LHCN-M2 (cell line): ENCODE results near the gene ALKAL2. TPM values are rescaled to one million over a fixed set of nuclear protein-coding genes. Genes with fewer than 3 reads are reported as not detected.

ENCODE experiments used
- DNase-seq: peaks from one replicate; pipeline ENCODE4 v3.0.0-alpha.2; 2012; ENCODE audit warnings: low read depth
- total RNA-seq: library from RNA; depleted of rRNA; stranded (reverse); fragments of >200 nt; gene quantifications from 2 replicates; pipeline ENCODE4 v1.2.3, GENCODE V29; 2014

Gene ALKAL2
- total RNA-seq, 1 experiment from 2014 or later = not detected

GRCh38 chr2:290090-290722 lies 2.3 kb upstream of the ALKAL2 start:
- peak; percentile 54 for DNase-seq

DNA sequence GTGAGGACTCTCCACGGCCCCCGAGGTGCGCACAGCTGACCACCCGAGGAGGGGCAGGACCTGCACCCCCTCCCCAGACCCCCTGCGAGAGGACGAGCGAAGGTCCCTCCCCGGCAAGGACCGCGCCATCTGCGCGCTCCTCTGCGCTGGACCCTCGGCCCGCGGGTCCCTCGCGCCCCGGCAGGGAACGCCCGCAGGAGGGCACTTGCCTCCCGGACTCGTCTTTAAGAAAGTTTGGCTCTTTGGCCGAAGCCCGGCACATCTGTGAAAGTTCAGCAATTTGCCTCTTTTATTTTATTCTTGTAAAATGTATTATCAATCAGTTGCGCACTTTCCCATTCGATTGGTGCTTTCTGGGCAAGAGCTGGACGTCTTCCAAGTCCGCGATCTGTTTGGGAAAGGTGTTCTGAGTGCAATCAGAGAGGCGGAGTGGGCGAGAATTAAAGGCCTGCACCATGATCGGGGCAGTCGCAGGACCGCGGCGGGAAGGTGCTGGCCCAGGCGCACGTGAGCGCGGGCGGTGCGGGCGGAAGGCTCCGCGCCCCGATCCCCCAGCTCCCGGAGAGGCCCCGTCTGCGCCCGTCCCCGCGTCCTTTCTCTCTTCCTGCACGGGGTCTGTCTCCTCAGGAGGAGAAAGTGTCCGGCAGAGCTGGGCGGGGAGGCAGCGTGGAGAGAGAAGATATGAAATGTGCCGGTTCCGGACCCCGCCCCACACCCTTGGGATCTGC lies 1.6 kb upstream of the ALKAL2 start:
- peak; percentile 7 for DNase-seq

DNA sequence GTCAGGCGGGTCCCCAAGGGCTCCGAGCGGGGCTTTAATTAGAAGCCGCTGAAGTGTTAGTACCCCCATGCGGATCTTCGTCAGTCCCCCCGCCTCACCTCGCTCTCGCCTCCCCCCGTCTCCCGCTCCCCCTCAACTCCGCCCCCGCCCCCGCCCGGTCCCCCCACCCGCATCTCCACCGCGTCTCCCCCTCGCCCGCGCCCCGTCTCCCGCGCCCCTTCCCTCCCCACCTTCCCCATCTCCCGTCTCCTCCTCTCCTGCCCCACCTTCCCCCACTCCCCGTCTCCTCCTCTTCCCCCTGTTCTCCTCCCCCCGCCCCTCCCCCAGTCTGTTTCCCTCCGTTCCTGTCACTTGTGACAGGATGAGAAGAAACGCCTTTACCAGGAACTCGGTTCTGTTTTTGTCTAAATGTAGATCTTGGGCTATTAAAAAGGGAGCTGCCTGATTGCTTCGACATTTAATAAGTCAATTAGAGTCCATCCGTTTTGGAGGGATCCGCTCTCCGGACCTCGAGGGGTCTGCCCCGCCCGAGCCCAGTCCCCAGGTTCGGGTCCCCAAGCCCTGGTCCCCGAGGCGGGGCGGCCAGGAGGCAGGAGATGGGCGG lies 969 bp upstream of the ALKAL2 start:
- no peak for DNase-seq

DNA sequence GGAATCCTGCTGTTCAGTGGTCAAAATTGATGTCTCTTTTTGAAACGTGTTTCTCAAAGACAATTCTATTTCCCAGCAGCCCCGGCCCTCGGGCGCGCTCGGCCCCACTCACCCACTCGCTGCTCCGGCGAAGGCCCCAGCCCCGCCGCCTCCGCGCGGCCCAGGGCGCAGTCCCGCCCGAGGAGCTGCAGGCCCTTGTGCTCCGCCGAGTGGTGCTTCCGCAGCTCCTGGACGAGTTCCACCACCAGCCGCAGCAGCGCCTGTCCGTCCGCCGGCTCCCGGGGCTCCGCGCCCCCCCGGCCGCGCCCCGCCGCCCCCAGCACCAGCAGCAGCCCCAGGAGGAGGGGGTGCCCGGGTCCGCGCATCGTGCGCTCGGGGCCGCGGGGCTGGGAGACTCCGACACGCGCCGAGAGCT lies 413 bp downstream of the ALKAL2 start:
- no peak for DNase-seq

GRCh38 chr2:286774-287392 lies 1.0 kb downstream of the ALKAL2 start:
- no peak for DNase-seq

DNA sequence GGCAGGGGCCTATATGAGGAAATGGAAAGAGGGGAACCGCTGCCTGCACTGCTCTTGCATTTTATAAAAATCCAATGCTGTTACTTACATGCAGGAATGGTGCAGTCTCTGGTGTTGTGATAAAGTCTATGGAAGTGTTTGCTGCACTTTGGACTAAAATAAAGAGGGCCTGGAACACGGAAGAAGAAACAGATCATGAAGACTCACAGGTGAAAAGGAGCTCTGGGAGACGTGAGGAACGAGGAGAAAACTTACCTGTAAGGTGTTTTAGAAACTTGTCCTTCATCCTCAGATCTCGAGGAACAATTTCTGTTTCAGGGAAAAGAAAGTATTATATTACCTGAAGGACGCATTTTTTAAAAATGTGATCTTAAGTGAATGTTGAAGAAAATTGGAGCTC lies 1.9 kb downstream of the ALKAL2 start:
- DNase-seq = no peak

- DNase-seq = no peak
These were observed 2.4 kb downstream of the ALKAL2 start for GRCh38 chr2:285531-285930.

GRCh38 chr2:284896-285492 lies 2.9 kb downstream of the ALKAL2 start:
- no peak for DNase-seq

DNA sequence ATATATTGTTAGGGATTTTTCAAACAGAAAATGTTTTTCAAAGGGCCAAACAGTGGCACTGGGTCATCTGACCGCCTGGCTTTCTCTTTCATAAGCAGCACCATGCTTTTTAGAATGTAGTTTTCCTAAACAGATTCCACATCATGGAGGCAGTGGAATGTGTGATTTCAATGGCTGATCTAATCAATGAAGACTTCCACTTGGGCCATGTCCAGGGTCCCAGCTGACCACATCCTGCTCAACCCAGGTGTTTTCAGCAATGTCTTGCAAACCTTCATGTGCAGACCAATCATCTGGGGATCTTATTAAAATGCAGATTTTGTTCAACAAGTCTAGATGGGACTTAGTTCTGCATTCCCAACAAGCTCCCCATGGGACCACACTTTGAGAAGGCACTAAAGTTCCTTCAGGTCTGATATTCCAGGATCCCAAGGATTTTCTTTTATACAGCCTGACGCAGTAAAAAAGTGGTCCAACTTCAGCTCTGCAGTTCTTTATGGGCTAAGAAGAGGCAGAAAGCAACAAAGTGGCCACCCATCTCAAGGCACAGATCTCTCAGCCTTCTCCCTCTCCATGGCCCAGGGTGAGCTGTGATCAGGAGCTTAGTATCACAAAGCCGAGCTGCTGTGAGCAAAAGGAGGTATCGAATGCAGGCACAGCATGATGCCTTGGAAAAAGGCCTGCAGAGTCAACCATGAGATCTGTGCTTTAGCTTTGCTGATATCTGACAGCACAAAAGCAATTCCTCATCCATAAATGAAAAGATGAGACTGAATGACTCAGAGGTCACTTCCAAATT lies 3.7 kb downstream of the ALKAL2 start:
- no peak for DNase-seq

DNA sequence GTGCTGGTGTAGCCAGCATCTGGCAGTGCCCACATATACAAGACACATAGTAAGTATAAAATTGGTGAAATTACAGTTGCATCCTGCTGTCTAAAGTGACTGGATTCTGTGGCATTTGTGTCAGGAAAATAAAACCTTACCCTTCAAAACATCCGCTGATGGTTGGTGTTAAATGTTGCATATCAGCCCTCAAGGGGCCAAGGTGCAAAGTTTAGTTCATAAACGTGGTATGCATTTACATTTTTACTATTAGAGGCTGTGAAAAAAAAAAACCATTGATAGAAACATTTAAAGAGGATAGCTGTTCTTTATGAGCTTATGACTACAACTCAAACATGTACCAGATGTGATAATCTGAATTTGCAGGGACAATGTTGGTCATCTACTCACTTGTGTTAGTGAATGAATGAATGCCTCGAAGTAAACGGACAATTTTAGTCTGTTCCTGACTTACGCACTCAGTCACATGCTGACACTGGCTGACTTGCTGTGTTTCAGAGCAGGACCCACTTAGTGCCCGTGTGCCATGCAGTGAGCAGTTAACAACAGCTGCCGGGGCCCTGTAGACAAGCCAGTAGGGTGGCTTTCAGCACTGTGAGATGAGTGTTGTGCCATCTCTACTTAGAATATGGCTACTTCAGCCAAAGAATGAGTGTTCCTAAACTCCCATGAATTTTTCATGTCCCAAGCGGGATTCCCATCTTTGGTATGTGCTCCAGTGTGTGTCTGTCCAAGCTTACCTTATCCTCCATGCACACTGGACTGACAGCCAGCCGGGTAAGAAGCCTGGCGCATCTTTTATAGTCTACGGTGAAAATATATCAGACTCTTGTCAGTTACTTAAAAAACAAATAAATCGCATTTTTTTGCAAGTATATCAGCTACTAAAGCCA lies 5.3 kb downstream of the ALKAL2 start:
- no peak for DNase-seq

GRCh38 chr2:281381-281780 lies 6.5 kb downstream of the ALKAL2 start:
- no peak for DNase-seq

- no peak for DNase-seq
These were observed 7.2 kb downstream of the ALKAL2 start for GRCh38 chr2:280650-281110.

- DNase-seq = no peak
These were observed 7.8 kb downstream of the ALKAL2 start for GRCh38 chr2:279956-280649.

DNA sequence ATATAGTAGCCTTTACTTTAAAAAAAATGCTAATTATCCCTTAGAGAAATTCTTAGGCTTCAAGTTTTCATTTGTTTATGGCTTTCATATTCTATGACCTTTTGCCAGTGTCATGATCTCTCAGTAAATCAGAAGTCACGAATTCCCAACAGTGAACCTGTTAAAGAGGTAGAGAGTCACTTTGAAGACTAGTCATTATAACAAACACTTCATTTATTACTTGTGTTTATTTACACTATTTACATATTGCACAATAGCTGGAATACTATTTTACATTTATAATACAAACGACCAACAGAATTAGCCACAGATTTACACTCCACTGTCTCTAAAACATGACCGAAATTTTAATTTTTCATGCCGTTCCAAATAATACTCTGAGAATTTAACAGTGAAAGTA lies 8.5 kb downstream of the ALKAL2 start:
- DNase-seq = no peak

DNA sequence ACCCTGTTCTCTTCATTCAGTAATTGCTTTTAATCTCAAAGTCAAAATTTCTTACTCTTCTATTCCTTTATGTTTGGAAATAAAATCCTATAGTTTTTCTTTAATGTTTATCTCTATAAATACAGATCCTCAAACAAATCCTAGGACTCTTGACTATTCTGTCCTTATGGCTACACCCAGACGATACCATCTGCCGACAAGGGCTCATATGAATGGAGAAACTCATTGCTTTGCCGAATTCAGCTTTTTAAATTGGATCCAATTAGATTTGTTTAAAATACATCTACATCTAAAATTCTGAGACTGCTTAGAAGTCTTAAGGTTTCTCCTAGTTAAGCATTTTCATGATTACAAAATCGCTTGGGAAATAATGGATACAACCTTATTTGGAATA lies 9.0 kb downstream of the ALKAL2 start:
- no peak for DNase-seq

DNA sequence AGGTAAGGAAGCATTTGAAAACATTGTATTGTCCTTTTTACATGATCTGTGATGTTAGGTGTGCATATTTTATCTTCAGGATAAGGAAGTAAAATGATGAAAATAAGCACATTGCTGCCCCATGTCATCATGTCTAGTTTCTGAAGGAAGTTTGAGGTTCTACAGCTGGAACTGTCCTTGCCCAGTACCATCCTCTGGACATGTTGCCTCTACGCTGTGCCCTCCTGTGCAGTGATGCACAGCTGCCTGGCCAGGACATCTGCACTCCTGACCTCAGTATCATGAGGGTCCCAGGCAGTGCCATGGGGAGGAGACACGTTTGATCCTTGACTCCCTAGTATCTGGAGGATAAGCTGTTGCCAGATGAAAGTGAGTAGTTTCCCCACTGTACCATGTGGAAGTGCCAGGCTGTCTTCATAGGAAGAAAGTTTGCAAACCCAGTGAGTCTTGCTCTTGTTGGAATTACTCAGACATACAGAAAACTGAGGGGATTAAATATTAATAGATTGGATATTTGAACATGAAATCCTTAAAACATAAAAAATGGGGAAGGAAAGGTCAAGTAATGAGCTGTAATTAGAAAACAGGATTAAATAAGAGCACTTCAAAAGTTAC lies 9.5 kb downstream of the ALKAL2 start:
- no peak for DNase-seq

GRCh38 chr2:275466-275865 lies 12.4 kb downstream of the ALKAL2 start:
- no peak for DNase-seq

GRCh38 chr2:274503-274902 lies 13.4 kb downstream of the ALKAL2 start:
- DNase-seq = no peak

DNA sequence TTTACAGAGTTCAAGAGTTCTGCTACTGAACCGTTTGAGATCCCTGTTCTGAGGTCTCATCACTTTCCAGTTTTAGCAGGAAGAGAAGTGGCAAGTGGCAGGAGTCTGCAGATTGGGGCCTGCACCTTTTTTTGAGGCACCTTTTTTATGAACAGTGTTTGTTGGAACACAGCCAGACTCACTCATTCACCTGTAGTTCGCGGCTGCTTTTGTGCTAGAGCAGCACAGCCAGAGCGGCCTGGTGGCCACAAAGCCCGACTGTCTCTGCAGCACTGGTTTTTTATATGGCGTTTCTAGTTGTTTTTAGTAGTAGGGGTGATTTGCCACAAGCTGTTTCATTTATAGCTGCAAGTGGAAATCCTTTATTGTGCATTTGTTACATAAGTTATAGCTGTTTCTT lies 14.6 kb downstream of the ALKAL2 start:
- DNase-seq = no peak
